ENCODE data around the gene TRPM3. TPM values are rescaled to one million over a fixed set of nuclear protein-coding genes. Genes with fewer than 3 reads are reported as not detected.

Gene TRPM3
- 4.5 and 9.9 TPM in 2 replicates for total RNA-seq

DNA sequence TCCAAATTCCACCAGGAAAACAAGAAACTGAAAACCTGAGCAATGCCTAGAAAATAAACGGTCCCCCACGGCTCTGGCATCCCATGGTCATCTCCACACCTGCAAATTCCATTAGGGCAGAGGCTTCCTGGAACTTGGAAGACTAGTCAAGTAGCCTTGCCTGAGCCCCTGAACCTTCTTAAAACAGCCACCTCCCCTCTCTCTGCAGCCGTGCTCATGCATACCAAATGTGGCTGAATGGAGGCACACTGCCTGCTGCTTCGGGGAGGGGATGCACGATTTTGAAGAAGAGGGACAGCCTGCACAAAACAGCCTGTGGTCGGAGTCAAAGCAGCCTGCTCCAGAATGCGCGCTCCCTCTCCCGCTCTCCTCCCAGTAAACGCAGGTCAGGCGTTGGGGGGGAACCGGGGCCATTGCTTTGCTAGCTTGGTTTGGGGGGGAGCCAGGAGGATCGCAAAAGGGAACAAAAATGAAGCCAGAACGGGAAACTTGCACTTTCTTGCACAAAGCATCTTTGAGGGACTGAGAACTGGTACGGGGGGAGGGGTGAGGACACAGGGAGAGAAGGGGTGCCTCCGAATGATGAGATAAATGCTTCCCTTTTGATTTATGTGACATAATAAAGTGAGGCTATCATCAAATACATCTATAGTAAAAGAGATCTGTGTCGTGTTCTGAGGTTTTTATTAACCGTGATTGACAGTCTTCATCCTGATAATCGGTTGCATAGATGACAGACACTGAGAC lies at the start of gene TRPM3:
TSS of gene TRPM3 (minus strand) at position 347 of the 747 bp plus-strand sequence. CDS start at position 80, 267 bp downstream.

All from smooth muscle cell of the pulmonary artery (primary cell).